Stomach (tissue), 9 donors: ENCODE results near the gene MARCHF9. TPM values are rescaled to one million over a fixed set of nuclear protein-coding genes. Genes with fewer than 3 reads are reported as not detected.

Experiments
- DNase-seq, 2 donors: peaks; one replicate each; pipeline versions ENCODE4 v3.0.0 to v3.0.0-alpha.2; 2013 to 2019
- H3K27ac ChIP-seq, 5 donors: fragments of 200-600 bp in 4 of 5; sonication (generic) in 4 of 5; one replicate each; pipeline ENCODE4 v1.5.1; 2013 to 2019; ENCODE audit warnings: mild to moderate bottlenecking in 1 of 5, moderate library complexity in 1 of 5
- H3K27me3 ChIP-seq, 3 donors: fragments of 200-600 bp; sonication (generic); one replicate each; pipeline ENCODE4 v1.5.1; 2017 to 2019; ENCODE audit warnings: mixed run types in 1 of 3
- H3K36me3 ChIP-seq, 4 donors: fragments of 200-600 bp; sonication (generic); 1 replicate in 3 of 4; 2 replicates in 1 of 4; pipeline ENCODE4 v1.5.1; 2016 to 2019
- H3K4me1 ChIP-seq, 4 donors: fragments of 200-600 bp; sonication (generic); one replicate each; pipeline ENCODE4 v1.5.1; 2016 to 2019
- H3K4me3 ChIP-seq, 4 donors: fragments of 200-600 bp; sonication (generic) in 3 of 4; one replicate each; pipeline ENCODE4 v1.5.1; 2016 to 2019; ENCODE audit warnings: mild to moderate bottlenecking in 1 of 4
- H3K9me3 ChIP-seq, 4 donors: fragments of 200-600 bp; sonication (generic); one replicate each; pipeline ENCODE4 v1.5.1; 2016 to 2019
- CTCF ChIP-seq, 7 experiments: fragments of 450-650 bp in 4 of 7; fragments of 200-600 bp in 3 of 7; sonication (generic) in 3 of 7; IDR thresholded peaks; one replicate each; pipeline ENCODE4 v1.5.1; 2016 to 2019; ENCODE audit warnings: antibody characterized with exemption in 7 of 7, control low read depth in 2 of 7, mild to moderate bottlenecking in 1 of 7
- EP300 ChIP-seq: sonication (generic); formaldehyde crosslinking; IDR thresholded peaks from one replicate; pipeline ENCODE4 v1.6.1; 2017; ENCODE audit warnings: antibody characterized with exemption
- POLR2A ChIP-seq, 4 donors: fragments of 450-650 bp; IDR thresholded peaks; one replicate each; pipeline ENCODE4 v1.6.1; 2016; ENCODE audit warnings: antibody characterized with exemption in 4 of 4, control low read depth in 2 of 4, mild to moderate bottlenecking in 1 of 4, moderate library complexity in 1 of 4
- POLR2AphosphoS5 ChIP-seq, 3 donors: sonication (generic); formaldehyde crosslinking; IDR thresholded peaks; one replicate each; pipeline ENCODE4 v1.6.1; 2016; ENCODE audit warnings: antibody characterized with exemption in 3 of 3
- WGBS, 5 donors: extraction: QIAGEN DNeasy Blood & Tissue Kit in 3 of 5; methylation state at CpG; one replicate each; pipeline versions ENCODE4 v1.1.5 to v1.1.7; 2013 to 2018; 5-methylcytosine and 5-hydroxymethylcytosine counted together
- intact Hi-C: fragments of 100-400 bp; cut with DNase I; formaldehyde crosslinking; loops from one replicate; pipeline ENCODE4 v1.15.1; 2023; ENCODE audit warnings: low total_unique reads
- polyA plus RNA-seq, 3 donors: library from polyadenylated mRNA; stranded (reverse); fragments of 200-250 nt; gene quantifications; one replicate each; pipeline ENCODE4 v1.2.3, GENCODE V29; 2013
- total RNA-seq, 5 donors: library from RNA; depleted of rRNA; stranded (reverse); fragments of >200 nt; gene quantifications; one replicate each; pipeline versions ENCODE4 v1.1.0 to v1.2.3, GENCODE V29; 2014 to 2016
- donor health status: healthy with polysubstance abuse.
- donor health status: Bipolar disorder and iron deficiency.
- donor health status: healthy.

Gene MARCHF9
- total and polyA plus RNA-seq, 8 donors: 1.0 to 16.0 (median 8.8) TPM

- intact Hi-C loops: no loop called here
- 91 to 95% (median 94%) methylated on average over 3 of the region's 3 CpGs for WGBS, 5 donors
- no peak overlapping the region for H3K27ac ChIP-seq
- DNase-seq: no peak
- H3K27me3 ChIP-seq: peaks cover 7 to 50% (median 16%) of the 10 kb centered on the region in 3 donors
- no peak for TF ChIP-seq CTCF (IDR thresholded peaks at IDR 0.05)
- H3K4me3 ChIP-seq: no peak overlapping the region
- peaks cover 7 to 20% (median 19%) of the 10 kb centered on the region in 4 donors for H3K36me3 ChIP-seq
- peaks cover 22 to 30% (median 27%) of the 10 kb centered on the region in 4 donors for H3K4me1 ChIP-seq
- H3K9me3 ChIP-seq: no peaks in the 10 kb centered on the region
These were observed 5.6 kb downstream of the MARCHF9 start for GRCh38 chr12:57760347-57760982.

- DNase-seq: no peak
- Histone ChIP-seq H3K27me3 (peaks cover 10 to 60% (median 27%) of the 10 kb centered on the region in 3 donors), H3K4me1 (peaks cover 24 to 32% (median 29%) of the 10 kb centered on the region in 4 donors), H3K27ac (no peak overlapping the region), H3K4me3 (no peak overlapping the region), H3K36me3 (peaks cover 7 to 20% (median 19%) of the 10 kb centered on the region in 4 donors), H3K9me3 (no peaks in the 10 kb centered on the region)
- intact Hi-C loops: no loop called here
- TF ChIP-seq EP300 (no peak), CTCF (IDR thresholded peaks at IDR 0.05) (no peak), POLR2AphosphoS5 (IDR thresholded peaks at IDR 0.05) (no peak), POLR2A (IDR thresholded peaks at IDR 0.05) (no peak)
- WGBS, 5 donors: 86 to 96% (median 94%) methylated on average over 4 of the region's 4 CpGs
These were observed 6.6 kb downstream of the MARCHF9 start for GRCh38 chr12:57761391-57761998.

- H3K27me3 ChIP-seq: peaks cover 10 to 70% (median 36%) of the 10 kb centered on the region in 3 donors
- H3K4me1 ChIP-seq: peaks cover 28 to 35% (median 32%) of the 10 kb centered on the region in 4 donors
- peaks cover 7 to 19% (median 18%) of the 10 kb centered on the region in 4 donors for H3K36me3 ChIP-seq
- H3K27ac ChIP-seq: no peak overlapping the region
- 89 to 96% (median 92%) methylated on average over 2 of the region's 2 CpGs for WGBS, 5 donors
- TF ChIP-seq POLR2AphosphoS5 (IDR thresholded peaks at IDR 0.05): no peak
- no peak for TF ChIP-seq EP300
- TF ChIP-seq CTCF (IDR thresholded peaks at IDR 0.05): no peak
- TF ChIP-seq POLR2A (IDR thresholded peaks at IDR 0.05): no peak
- H3K9me3 ChIP-seq: no peaks in the 10 kb centered on the region
- no peak for DNase-seq
- H3K4me3 ChIP-seq: no peak overlapping the region
- intact Hi-C loops: no loop called here
These were observed 7.6 kb downstream of the MARCHF9 start for GRCh38 chr12:57762463-57762862.

- DNase-seq: no peak
- peaks cover 28 to 35% (median 32%) of the 10 kb centered on the region in 4 donors for H3K4me1 ChIP-seq
- H3K36me3 ChIP-seq: peaks cover 3 to 14% (median 11%) of the 10 kb centered on the region in 4 donors
- TF ChIP-seq POLR2A (IDR thresholded peaks at IDR 0.05) (no peak), EP300 (no peak), CTCF (IDR thresholded peaks at IDR 0.05) (no peak), POLR2AphosphoS5 (IDR thresholded peaks at IDR 0.05) (no peak)
- H3K27me3 ChIP-seq: peaks cover 10 to 72% (median 39%) of the 10 kb centered on the region in 3 donors
- peak overlapping the region in 2 of 4 donors; percentile 42 to 65 for H3K4me3 ChIP-seq
- intact Hi-C loops: no loop called here
- no peak overlapping the region for H3K27ac ChIP-seq
- WGBS, 5 donors: 77 to 89% (median 85%) methylated on average over 4 to 6 of the region's 6 CpGs
- no peaks in the 10 kb centered on the region for H3K9me3 ChIP-seq
These were observed 9.2 kb downstream of the MARCHF9 start for GRCh38 chr12:57763881-57764661.
